ENCODE results near the gene ANKS1B.

GRCh38 chr12:99983456-99984258 is 1.1 kb downstream of the ANKS1B start:
- TF ChIP-seq POLR2A (IDR thresholded peaks at IDR 0.05) (no peak), CTCF (IDR thresholded peaks at IDR 0.05) (no peak), POLR2AphosphoS5 (IDR thresholded peaks at IDR 0.05) (no peak), EP300 (IDR thresholded peaks at IDR 0.05) (no peak)

All from suprapubic skin (tissue), 4 donors.